ENCODE results near the gene CCDC61.

GRCh38 chr19:45972081-45972946 is 23.0 kb upstream of the CCDC61 start:
- TF ChIP-seq YY1 (IDR thresholded peaks at IDR 0.05; ENCODE audit: insufficient read depth, insufficient read length) (no peak), ZNF274 (IDR thresholded peaks at IDR 0.05; ENCODE audit: low read depth, low read length) (no peak)
